Natural killer cell treated with Interleukin-12 subunit alpha and Interleukin-12 subunit beta and Interleukin-15 and Interleukin-18, amount 100 ng/mL, for 72 hours (primary cell): Measurements from ENCODE around the gene SIGLECL1. TPM values are rescaled to one million over a fixed set of nuclear protein-coding genes. Genes with fewer than 3 reads are reported as not detected.
"Not testable (repeated sequence)": the region's sequence is repeated elsewhere in the genome, so short reads cannot be mapped to it uniquely, and the experiment has no call there.

ENCODE experiments used
- ATAC-seq, 2 donors: fragments of 150-1000 bp; cut with Tn5 transposase in 1 of 2; sonication (Bioruptor Pico), chemical (Tn5 transposase) in 1 of 2; 2 replicates each; pipeline ENCODE4 v1.10.0; 2021
- DNase-seq: peaks from one replicate; pipeline ENCODE4 v3.0.0; 2022; ENCODE audit warnings: low spot score
- H3K27ac Mint-ChIP-seq, 2 donors: 1 replicate in 1 of 2; 2 replicates in 1 of 2; pipeline ENCODE4 v1.8.0; 2022; ENCODE audit warnings: mixed read lengths in 2 of 2, mild to moderate bottlenecking in 1 of 2, moderate library complexity in 1 of 2
- H3K27me3 Mint-ChIP-seq, 2 donors: 1 replicate in 1 of 2; 2 replicates in 1 of 2; pipeline ENCODE4 v1.8.0; 2022; ENCODE audit warnings: mixed read lengths in 2 of 2
- H3K36me3 Mint-ChIP-seq: one replicate; pipeline ENCODE4 v1.8.0; 2022; ENCODE audit warnings: mixed read lengths
- H3K4me1 Mint-ChIP-seq, 2 donors: 1 replicate in 1 of 2; 2 replicates in 1 of 2; pipeline ENCODE4 v1.8.0; 2022; ENCODE audit warnings: low read depth in 2 of 2, mixed read lengths in 2 of 2, mild to moderate bottlenecking in 1 of 2
- H3K4me3 Mint-ChIP-seq: one replicate; pipeline ENCODE4 v1.8.0; 2022; ENCODE audit warnings: mixed read lengths
- H3K9me3 Mint-ChIP-seq: 2 replicates; pipeline ENCODE4 v1.8.0; 2022; ENCODE audit warnings: mixed read lengths
- total RNA-seq, 2 donors: library from RNA; stranded (reverse); gene quantifications; one replicate each; pipeline ENCODE4 v1.2.3, GENCODE V29; 2022

SIGLECL1 gene
- total RNA-seq: not detected

DNA sequence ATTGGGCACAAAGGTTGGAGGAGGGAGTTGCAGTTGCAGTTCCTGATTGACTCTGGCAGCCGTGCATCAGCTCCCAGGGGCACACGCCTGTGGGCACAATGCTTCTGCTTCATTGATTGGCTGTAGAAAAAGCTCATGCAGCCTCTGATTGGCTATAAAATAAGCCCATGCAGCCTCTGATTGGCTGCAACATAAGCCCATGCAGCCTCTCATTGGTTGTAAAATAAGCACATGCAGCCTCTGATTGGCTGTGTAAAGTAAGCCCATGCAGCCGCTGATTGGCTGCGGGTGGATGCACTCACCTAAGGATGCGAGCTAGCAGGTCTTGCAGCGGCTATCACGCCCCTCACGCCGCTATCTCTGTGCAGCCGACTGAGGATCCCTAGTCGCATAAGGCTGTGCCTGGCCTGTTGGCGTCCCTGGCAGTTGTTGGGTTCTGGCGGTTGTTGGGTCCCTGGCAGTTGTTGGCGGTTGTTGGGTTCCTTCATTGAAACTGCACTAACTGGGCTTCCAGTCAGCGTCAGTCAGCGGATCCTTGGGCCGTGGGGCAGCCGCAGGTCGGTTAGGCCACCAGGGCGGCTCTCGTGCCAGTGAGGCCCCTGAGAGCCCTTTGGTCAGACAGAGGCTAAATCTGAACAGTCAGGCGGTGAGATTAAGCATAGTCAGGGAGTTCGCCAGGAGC, at the start of gene SIGLECL1:
Gene SIGLECL1 (plus strand): TSS at position 295 of the 682 bp plus-strand sequence. CDS start 12,993 bp downstream, outside the sequence.
- H3K4me3 Mint-ChIP-seq: no peak within 1 kb of the TSS
- H3K9me3 Mint-ChIP-seq: no peaks in the 10 kb centered on the region
- H3K27me3 Mint-ChIP-seq: no peaks in the 10 kb centered on the region
- ATAC-seq (no peak), DNase-seq (no peak)
- H3K27ac Mint-ChIP-seq: peak within 1 kb of the TSS in 1 of 2 donors; percentile 20
- H3K4me1 Mint-ChIP-seq: peaks cover 15 to 28% of the 10 kb centered on the region in 2 donors
- H3K36me3 Mint-ChIP-seq: no peaks in the 10 kb centered on the region

DNA sequence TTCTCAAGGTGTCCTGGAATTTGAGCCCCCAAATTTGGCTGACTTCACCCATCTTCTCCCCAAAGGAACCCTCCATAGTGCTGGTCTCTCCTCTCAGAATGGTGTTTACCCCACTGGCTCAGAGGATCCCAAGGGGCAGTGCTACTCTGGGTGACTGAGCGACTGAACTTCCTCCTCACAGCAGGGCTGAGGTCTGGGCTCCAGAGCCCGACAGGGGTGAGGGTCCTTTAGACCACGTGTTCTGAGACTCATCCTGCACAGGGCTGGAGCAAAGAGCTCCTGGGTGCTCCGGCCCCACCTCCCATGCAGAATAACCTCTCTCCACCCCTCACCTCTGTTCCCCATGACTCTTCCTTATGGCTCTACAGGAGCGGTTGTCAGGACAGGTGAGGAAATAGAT, 49.2 kb upstream of the SIGLECL1 start:
- no peak for DNase-seq
- Mint-ChIP-seq H3K36me3 (no peaks in the 10 kb centered on the region), H3K27ac (no peak overlapping the region), H3K4me1 (peaks cover 0 to 5% of the 10 kb centered on the region in 2 donors), H3K9me3 (no peaks in the 10 kb centered on the region), H3K4me3 (no peak overlapping the region), H3K27me3 (peaks cover 7 to 9% of the 10 kb centered on the region in 2 donors)
- no peak for ATAC-seq

DNA sequence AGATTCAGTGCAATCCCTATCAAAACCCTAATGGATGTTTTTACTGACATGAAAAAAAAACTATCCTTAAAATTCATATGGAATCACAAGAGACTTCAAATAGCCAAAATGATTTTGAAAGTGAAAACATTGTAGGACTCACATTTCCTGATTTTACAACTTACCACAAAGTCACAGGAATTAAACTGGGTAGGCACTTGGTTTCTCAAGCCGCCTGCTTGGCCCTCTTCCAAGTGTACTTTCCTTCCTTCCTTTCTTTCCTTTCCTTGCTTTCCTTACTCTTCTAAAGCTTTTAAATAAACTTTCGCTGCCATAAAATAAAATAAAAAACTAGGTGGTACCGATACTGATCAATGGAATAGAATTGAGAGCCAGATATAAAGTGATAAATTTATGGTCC, 47.0 kb upstream of the SIGLECL1 start:
- DNase-seq (no peak), ATAC-seq (no peak)
- Mint-ChIP-seq H3K4me1 (peaks cover 0 to 5% of the 10 kb centered on the region in 2 donors), H3K36me3 (no peaks in the 10 kb centered on the region), H3K27ac (no peak overlapping the region), H3K27me3 (peaks cover 7 to 9% of the 10 kb centered on the region in 2 donors), H3K9me3 (no peaks in the 10 kb centered on the region), H3K4me3 (no peak overlapping the region)

DNA sequence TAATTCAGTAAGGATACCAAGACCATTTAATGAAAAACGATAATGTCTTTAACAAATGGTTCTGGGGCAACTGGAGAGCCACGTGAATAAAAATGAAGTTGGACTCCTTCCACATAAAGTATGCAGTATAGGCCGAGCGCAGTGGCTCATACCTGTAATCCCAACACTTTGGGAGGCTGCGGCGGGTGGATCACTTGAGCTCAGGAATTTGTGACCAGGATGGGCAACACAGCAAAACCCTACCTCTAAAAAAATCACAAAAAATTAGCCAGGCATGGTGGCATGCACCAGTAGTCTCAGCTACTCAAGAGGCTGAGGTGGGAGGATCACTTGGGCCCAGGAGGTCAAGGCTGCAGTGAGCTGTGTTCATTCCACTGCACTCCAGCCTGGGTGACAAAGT, 46.6 kb upstream of the SIGLECL1 start:
- Mint-ChIP-seq H3K4me3 (no peak overlapping the region), H3K4me1 (peaks cover 0 to 5% of the 10 kb centered on the region in 2 donors), H3K36me3 (no peaks in the 10 kb centered on the region), H3K27me3 (peaks cover 7 to 9% of the 10 kb centered on the region in 2 donors), H3K9me3 (no peaks in the 10 kb centered on the region), H3K27ac (no peak overlapping the region)
- DNase-seq (no peak), ATAC-seq (no peak)

DNA sequence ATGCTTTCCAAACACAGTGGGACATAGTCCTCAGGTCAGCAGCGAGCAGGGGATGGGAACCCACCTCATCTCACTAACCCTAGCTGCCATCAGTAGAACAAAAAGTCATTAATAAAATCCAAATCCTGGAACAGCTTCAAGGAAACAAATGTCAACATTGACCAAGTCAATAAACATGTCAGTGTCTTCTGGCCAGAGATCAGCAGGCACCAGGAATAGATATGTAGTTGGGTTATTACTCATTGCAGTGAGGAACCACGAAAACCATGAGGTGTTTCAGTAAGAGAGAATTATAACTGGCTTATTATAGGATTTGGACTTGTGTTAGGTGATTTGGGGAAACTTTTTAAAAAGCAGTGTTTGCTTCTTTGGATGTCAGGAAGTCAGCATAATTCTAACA, 43.1 kb upstream of the SIGLECL1 start:
- ATAC-seq (no peak), DNase-seq (no peak)
- no peak overlapping the region for H3K27ac Mint-ChIP-seq
- peaks cover 5 to 7% of the 10 kb centered on the region in 2 donors for H3K4me1 Mint-ChIP-seq
- H3K9me3 Mint-ChIP-seq: no peaks in the 10 kb centered on the region
- no peaks in the 10 kb centered on the region for H3K27me3 Mint-ChIP-seq
- no peaks in the 10 kb centered on the region for H3K36me3 Mint-ChIP-seq
- H3K4me3 Mint-ChIP-seq: no peak overlapping the region

DNA sequence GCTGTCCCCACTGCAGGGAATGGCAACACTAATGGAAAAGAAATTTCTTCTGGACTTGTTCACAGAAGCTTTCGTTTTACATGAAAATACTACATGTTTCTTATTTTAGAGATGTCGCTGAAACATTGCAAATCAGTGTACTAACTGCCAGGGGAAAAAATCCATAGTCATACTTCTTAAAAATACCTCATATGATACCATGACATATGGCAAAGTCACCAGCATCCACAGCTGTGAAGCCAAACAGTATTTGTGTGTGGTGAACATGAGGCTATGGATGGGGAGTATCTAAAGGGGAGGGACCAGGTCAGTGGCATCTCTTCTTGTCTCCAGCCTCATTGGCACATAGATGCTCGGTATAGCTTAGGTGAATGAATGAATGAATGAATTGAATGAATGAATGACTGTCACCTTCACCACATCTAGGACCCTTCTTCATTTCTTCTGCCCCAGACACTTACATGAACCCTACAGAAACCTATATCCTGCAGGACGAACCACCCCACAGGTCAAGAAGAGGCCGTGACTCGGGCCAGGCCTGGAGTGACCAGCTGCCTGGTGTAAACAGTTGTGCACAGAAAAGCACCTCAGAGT, 40.6 kb upstream of the SIGLECL1 start:
- no peak overlapping the region for H3K27ac Mint-ChIP-seq
- H3K9me3 Mint-ChIP-seq: no peaks in the 10 kb centered on the region
- H3K4me1 Mint-ChIP-seq: peaks cover 0 to 7% of the 10 kb centered on the region in 2 donors
- H3K4me3 Mint-ChIP-seq: no peak overlapping the region
- H3K27me3 Mint-ChIP-seq: no peaks in the 10 kb centered on the region
- no peak for DNase-seq
- no peak for ATAC-seq
- H3K36me3 Mint-ChIP-seq: no peaks in the 10 kb centered on the region

DNA sequence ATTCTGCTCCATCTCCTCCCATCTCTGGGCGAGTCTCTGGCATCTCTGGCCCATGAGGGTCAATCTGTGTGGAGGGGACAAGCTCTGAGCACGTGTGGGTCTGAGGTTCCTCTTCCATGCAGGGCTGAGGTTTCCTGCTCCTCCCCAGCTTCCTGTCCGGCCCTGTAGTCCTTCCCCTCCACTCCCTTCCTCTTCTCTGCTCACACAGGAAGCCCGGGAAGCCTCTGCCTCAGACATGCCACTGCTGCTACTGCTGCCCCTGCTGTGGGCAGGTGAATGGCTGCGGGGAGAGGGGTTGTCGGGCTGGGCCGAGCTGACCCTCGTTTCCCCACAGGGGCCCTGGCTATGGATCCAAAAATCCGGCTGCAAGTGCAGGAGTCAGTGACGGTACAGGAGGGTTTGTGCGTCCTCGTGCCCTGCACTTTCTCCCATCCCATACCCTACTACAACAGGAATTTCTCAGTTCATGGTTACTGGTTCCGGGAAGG, 40.0 kb upstream of the SIGLECL1 start:
- H3K27me3 Mint-ChIP-seq, H3K4me3 Mint-ChIP-seq, DNase-seq, H3K4me1 Mint-ChIP-seq, H3K9me3 Mint-ChIP-seq, H3K36me3 Mint-ChIP-seq: not testable (repeated sequence)
- H3K27ac Mint-ChIP-seq: peak overlapping the region in 1 of 2 donors; percentile 54
- ATAC-seq: peak; percentile 34 to 70

DNA sequence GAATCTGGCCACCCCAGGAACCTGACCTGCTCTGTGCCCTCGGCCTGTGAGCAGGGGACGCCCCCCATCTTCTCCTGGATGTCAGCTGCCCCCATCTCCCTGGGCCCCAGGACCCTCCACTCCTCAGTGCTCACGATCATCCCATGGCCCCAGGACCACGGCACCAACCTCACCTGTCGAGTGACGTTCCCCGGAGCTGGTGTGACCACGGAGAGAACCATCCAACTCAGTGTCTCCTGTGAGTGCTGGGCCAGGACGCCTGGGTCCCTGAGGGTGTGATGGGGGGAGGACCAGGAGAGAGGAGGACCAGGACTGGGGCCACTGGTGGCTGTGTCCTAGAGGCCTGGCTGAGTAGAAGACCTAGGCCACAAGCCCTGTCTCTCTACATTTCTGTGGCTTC, 39.0 kb upstream of the SIGLECL1 start:
- Mint-ChIP-seq H3K4me1 (peaks cover 0 to 7% of the 10 kb centered on the region in 2 donors), H3K27ac (no peak overlapping the region), H3K9me3 (no peaks in the 10 kb centered on the region), H3K4me3 (no peak overlapping the region), H3K36me3 (no peaks in the 10 kb centered on the region), H3K27me3 (no peaks in the 10 kb centered on the region)
- DNase-seq (no peak), ATAC-seq (peak; percentile 36 to 55)

DNA sequence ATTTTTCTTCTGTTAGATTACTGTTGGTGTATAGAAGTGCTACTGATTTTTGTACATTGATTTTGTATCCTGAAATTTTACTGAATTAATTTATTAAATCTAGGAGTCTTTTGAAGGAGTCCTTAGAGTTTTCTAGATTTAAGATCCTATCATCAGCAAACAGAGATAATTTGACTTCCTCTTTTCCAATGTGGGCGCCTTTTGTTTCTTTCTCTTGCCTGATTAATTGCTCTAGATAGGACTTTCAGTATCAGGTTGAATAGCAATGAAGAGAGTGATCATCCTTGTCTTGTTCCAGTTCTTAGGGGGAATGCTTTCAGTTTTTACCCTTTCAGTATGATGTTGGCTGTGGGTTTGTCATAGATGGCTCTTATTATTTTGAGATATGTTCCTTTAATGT, 31.6 kb upstream of the SIGLECL1 start:
- H3K27me3 Mint-ChIP-seq: peaks cover 2 to 36% of the 10 kb centered on the region in 2 donors

DNA sequence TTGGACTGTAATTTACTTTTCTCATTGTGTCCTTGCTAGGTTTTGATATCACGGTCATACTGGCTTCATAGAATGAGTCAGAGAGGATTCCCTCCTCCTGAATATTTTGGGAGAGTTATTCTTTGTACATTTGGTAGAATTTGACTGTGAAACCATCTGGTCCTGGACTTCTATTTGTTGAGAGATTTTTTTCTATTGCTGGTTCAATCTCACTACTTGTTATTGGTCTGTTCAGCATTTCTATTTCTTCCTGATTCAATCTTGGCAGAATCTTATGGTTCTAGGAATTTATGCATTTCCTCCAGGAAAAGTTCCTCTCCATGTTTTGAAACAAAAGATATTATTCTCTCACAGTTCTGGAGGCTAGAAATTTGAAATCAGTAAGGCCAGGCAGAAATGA, 30.9 kb upstream of the SIGLECL1 start:
- H3K36me3 Mint-ChIP-seq: no peaks in the 10 kb centered on the region
- H3K27ac Mint-ChIP-seq: no peak overlapping the region
- H3K9me3 Mint-ChIP-seq: no peaks in the 10 kb centered on the region
- peaks cover 2 to 36% of the 10 kb centered on the region in 2 donors for H3K27me3 Mint-ChIP-seq
- H3K4me3 Mint-ChIP-seq: no peak overlapping the region
- DNase-seq (no peak), ATAC-seq (no peak)
- peaks cover 0 to 11% of the 10 kb centered on the region in 2 donors for H3K4me1 Mint-ChIP-seq

More for the DNA sequence above, 31.6 kb upstream of the SIGLECL1 start:
- ATAC-seq (no peak), DNase-seq (no peak)
- Mint-ChIP-seq H3K27ac (no peak overlapping the region), H3K36me3 (no peaks in the 10 kb centered on the region), H3K4me3 (no peak overlapping the region), H3K9me3 (no peaks in the 10 kb centered on the region), H3K4me1 (peaks cover 0 to 11% of the 10 kb centered on the region in 2 donors)

DNA sequence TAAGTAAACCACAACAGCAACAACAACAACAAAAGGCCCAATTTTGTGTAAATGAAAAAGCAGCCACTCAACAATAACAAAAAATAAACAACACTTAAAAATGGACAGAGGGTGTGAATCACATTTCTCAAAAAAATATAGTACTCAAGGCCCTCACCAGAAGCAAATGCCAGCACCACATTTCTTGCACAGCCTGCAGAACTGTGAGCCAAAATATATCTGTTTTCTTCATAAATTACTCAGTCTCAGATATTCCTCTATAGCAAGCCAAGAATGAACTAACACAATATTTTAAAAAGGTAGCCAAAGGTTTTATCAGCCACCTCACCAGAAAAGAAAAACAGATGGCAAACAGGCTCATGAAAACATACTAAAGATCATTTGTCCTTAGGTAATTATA, 29.9 kb upstream of the SIGLECL1 start:
- peaks cover 2 to 11% of the 10 kb centered on the region in 2 donors for H3K4me1 Mint-ChIP-seq
- H3K9me3 Mint-ChIP-seq: no peaks in the 10 kb centered on the region
- no peaks in the 10 kb centered on the region for H3K36me3 Mint-ChIP-seq
- no peak for ATAC-seq
- H3K27me3 Mint-ChIP-seq: peaks cover 7 to 36% of the 10 kb centered on the region in 2 donors
- no peak overlapping the region for H3K4me3 Mint-ChIP-seq
- no peak for DNase-seq
- no peak overlapping the region for H3K27ac Mint-ChIP-seq

DNA sequence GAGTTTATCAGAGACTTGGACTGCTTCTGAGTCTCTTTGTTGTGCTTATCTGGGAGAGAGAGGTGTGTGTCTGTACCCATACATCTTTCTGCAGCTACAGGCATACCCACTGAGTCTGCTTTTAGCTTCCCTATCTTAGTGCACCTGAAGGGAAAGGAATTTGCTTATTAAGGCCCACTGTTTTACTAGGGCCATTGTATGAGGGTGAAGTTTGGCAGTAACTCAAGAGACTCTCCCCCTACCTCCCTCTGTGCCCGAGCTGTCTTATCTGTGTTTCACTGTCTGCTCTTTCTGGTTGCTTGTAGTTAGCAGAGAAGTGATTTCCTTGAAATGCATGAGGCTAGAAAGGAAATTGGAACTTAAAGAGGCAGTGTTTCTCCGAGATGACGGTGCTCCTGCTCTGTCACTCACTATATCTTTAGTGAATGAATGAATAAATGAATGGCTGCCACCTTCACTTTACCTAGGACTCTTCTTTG, 26.7 kb upstream of the SIGLECL1 start:
- ATAC-seq: no peak
- peaks cover 20 to 53% of the 10 kb centered on the region in 2 donors for H3K27me3 Mint-ChIP-seq
- H3K9me3 Mint-ChIP-seq: no peaks in the 10 kb centered on the region
- no peak overlapping the region for H3K27ac Mint-ChIP-seq
- H3K4me3 Mint-ChIP-seq: no peak overlapping the region
- no peak for DNase-seq
- H3K4me1 Mint-ChIP-seq: peaks cover 10 to 11% of the 10 kb centered on the region in 2 donors
- no peaks in the 10 kb centered on the region for H3K36me3 Mint-ChIP-seq

DNA sequence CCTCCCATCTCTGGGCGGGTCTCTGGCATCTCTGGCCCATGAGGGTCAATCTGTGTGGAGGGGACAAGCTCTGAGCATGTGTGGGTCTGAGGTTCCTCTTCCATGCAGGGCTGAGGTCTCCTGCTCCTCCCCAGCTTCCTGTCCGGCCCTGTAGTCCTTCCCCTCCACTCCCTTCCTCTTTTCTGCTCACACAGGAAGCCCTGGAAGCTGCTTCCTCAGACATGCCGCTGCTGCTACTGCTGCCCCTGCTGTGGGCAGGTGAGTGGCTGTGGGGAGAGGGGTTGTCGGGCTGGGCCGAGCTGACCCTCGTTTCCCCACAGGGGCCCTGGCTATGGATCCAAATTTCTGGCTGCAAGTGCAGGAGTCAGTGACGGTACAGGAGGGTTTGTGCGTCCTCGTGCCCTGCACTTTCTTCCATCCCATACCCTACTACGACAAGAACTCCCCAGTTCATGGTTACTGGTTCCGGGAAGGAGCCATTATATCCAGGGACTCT, 25.9 kb upstream of the SIGLECL1 start, which contains the start of gene CD33:
Gene CD33 (plus strand): TSS at position 183 of the 496 bp plus-strand sequence. CDS start 39 bp downstream, at position 222.
- DNase-seq, ATAC-seq, H3K9me3 Mint-ChIP-seq, H3K36me3 Mint-ChIP-seq, H3K27ac Mint-ChIP-seq: not testable (repeated sequence)
- H3K27me3 Mint-ChIP-seq: peaks cover 23 to 53% of the 10 kb centered on the region in 2 donors
- peaks cover 2 to 11% of the 10 kb centered on the region in 2 donors for H3K4me1 Mint-ChIP-seq
- peak within 1 kb of the TSS; percentile 34 for H3K4me3 Mint-ChIP-seq

DNA sequence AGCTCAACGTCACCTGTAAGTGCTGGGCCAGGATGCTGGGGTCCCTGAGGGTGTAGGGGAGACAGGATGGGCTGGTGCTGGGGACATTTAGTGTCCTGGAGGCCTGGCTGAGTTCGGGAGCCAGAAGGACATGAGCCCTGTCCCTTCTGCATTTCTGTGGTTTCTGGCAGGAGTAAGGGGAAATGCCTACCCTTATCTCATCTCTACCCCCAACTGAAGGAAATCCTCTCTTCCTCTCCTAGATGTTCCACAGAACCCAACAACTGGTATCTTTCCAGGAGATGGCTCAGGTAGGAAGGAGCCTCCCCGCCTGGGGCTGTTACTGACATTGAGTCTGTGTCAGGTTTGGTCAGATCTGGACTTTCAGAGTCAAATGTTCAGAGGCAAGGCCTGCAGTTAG, 24.8 kb upstream of the SIGLECL1 start:
- Mint-ChIP-seq H3K27me3 (peaks cover 22 to 53% of the 10 kb centered on the region in 2 donors), H3K4me1 (peaks cover 0 to 11% of the 10 kb centered on the region in 2 donors), H3K27ac (no peak overlapping the region), H3K4me3 (peak overlapping the region; percentile 34), H3K36me3 (no peaks in the 10 kb centered on the region), H3K9me3 (no peaks in the 10 kb centered on the region)
- ATAC-seq: no peak
- no peak for DNase-seq
